Measurements from ENCODE around the gene LYZL6. TPM values are rescaled to one million over a fixed set of nuclear protein-coding genes. Genes with fewer than 3 reads are reported as not detected.

Gene LYZL6
- total RNA-seq, 1 donor from 2014 or later, result not detected

DNA sequence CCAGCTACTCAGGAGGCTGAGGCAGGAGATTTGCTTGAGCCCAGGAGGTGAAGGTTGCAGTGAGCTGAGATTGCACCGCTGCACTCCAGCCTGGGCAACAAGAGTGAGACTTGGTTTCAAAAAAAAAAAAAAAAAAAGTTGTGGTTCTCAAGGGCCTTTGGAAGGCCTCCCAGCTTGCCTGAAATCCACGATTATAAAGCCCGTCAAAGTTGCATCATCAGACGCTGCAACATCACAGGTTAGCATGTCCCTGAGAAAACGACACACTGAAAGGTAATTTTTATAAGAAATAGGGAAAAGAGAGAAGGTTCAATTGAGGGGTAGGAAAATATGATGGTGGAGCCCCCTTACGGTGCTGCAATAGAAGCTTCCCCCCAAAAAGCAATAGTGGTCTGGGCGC, 4.6 kb upstream of the LYZL6 start:
- intact Hi-C loops (cut with micrococcal nuclease), result no loop called here

GRCh38 chr17:35947156-35947585, 3.7 kb upstream of the LYZL6 start:
- intact Hi-C loops (cut with micrococcal nuclease), result no loop called here

GRCh38 chr17:35944151-35944550, 638 bp upstream of the LYZL6 start:
- intact Hi-C loops (cut with micrococcal nuclease), result no loop called here

DNA sequence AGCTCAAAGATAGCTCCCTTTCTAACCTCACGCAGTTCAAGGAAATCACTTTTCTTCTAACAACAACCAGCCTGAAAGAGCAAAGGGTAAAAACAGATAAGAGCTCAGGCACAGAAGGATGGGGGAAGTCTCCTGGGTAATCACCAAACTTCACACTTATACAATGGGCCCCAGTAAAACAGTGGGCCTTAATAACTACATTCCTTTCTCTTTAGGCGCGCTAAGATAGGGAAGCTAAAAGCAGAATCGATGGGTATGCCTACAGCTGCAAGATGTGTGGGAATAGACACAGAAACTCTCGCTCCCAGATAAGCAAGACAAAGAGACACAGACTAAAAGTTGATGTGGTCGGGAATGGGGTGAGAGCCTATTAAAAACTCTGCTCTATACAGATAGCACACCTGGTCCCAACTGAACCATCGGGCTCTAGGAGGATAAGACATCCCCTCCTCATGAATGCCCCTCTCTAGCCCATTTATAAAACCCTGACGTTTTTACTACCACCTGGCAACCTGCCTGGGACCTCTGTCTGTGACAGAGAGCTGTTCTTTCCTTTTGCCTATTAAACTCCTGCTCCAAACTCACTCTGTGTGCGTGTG, 826 bp downstream of the LYZL6 start:
- intact Hi-C loops (cut with micrococcal nuclease), result no loop called here

DNA sequence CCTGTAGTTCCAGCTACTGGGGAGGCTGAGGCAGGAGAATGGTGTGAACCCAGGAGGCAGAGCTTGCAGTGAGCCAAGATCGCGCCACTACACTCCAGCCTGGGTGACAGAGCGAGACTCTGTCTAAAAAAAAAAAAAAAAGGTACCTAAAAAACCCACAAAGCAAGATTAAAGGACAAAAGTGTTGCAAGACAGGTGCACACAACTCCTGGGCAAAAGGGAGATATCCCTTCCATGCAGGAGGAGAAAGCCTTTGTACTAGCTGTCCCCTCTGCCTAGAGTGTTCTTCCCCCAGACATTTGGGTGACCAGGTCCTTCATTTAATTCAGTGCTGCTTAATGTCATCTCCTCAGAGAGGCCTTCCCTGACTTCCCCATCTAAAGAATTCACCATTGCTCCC, 5.0 kb downstream of the LYZL6 start:
- intact Hi-C loops (cut with micrococcal nuclease), result loop anchor here (10.0 kb wide), 1 partner anchor 94 kb away; no protein-coding TSS in a partner anchor

DNA sequence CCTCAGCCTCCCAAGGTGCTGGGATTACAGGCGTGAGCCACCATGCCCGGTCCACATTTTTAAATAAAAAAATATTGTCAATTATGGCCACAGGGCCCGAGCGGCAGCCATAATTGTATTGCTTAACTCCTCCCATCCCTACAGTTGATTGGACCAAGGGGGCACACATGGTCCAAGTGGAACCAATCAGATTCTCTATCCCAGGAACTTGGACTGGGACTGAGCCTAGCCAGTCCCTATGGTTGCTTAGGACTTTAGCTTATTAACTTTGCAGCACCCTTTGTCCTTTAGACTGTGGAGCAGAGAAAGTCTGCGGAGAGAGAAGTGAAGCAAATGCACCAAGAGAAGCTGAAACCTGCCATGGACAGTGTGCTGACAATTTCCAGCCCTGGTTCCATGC, 7.5 kb downstream of the LYZL6 start:
- intact Hi-C loops (cut with micrococcal nuclease), result loop anchor here (10.0 kb wide), 1 partner anchor 91 kb away; no protein-coding TSS in a partner anchor

- intact Hi-C loops (cut with micrococcal nuclease), result loop anchor here (10.0 kb wide), 1 partner anchor 90 kb away; no protein-coding TSS in a partner anchor
Measured at GRCh38 chr17:35934760-35935159, 8.8 kb downstream of the LYZL6 start.

DNA sequence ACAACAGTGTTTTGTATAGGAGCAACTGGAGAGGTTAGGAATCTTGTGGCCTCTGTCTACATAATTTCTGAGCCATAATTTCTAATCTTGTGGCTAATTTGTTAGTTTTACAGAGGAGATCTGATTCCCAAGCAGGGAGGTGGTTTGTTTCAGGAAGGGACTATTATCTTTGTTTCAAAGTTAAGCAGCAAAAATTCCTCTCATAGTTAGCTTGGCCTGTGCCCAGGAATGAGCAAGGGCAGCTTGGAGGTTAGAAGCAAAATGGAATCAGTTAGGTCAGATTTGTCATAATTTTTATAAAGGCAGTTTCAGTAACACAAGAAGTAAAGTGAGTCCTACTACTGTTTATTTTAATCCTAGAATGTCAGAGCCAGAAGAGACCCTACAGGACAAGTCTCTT, 10.9 kb downstream of the LYZL6 start:
- intact Hi-C loops (cut with micrococcal nuclease), result loop anchor here (10.0 kb wide), 1 partner anchor 88 kb away; no protein-coding TSS in a partner anchor

DNA sequence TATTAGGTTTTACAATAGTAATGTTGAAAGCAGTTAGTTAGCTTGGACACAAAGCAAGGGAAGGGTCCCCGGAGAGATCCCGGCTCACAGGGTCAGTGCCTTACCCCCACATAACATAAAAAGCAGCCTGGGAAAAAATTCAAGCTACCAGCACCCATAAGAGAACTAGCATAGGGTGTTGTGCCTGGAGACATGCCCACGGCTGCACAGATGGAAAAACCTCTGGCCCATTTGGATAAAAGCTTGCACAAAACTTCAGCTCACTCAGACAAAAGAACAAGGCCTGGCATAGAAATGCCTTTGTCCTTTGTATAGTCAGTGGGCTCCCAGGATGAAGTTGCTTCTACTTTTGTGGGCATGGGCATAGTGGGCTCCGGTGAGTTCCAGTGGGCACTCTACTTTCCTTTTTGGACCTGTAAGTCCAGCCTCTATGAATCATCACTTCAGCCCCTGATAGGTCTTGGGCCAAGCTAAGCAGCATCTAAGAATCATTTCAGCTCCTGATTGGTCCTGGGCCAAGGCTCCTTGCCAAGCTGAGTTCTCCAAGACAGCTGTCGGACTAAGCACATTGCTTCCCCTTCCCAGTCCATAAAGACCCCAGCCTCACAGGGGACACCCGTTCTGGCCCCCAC, 11.6 kb downstream of the LYZL6 start:
- intact Hi-C loops (cut with micrococcal nuclease), result loop anchor here (2.0 to 10.0 kb wide), 2 partner anchors 35 to 87 kb away; no protein-coding TSS in a partner anchor

GRCh38 chr17:35930211-35931065, 13.1 kb downstream of the LYZL6 start, which contains the start of gene RDM1:
RDM1 (minus strand) TSS chr17:35930773; CDS start chr17:35930727, 46 bp downstream.
- intact Hi-C loops (cut with micrococcal nuclease), result loop anchor here (2.0 to 10.0 kb wide), 2 partner anchors 34 to 86 kb away; no protein-coding TSS in a partner anchor

- intact Hi-C loops (cut with micrococcal nuclease), result no loop called here
Measured at GRCh38 chr17:35927714-35928113, 15.8 kb downstream of the LYZL6 start.

DNA sequence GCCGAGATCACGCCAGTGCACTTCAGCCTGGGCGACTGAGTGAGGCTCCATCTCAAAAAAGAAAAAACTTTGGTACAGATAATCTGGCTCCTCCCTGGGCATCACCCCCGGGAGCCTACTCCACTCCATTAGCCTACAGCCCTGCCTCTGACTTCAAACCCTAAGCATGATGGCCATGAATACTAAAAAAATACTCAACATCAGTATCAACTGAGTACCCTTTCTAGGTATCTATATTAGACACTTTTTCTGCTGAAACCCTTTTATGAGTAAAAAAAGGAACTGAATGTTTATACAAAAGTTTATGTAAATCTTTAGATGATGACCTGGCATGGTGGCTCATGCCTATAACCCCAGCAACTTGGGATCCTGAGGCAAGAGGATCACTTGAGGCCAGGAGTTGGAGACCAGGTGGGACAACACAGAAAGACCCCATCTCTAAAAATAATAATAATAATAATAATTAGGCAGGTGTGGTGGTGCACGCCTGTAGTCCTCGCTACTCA, 19.9 kb downstream of the LYZL6 start:
- intact Hi-C loops (cut with micrococcal nuclease), result no loop called here

DNA sequence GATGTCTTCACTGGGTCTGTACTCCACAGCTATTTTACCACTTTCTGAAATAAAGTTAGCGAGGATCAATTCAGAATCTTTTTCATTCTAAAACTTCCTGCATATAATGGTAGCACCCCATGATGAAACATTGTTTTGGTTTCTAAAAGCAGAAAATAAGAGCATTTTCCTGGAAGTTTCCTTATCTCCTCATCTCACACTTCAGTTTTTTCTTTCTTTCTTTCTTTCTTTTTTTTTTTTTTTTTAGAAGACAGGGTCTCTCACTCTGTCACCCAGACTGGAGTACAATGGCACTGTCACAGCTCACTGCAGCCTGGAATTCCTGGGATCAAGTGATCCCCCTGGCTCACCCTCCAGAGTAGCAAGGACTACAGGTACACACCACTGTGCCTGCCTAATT, 23.3 kb downstream of the LYZL6 start:
- intact Hi-C loops (cut with micrococcal nuclease), result no loop called here

DNA sequence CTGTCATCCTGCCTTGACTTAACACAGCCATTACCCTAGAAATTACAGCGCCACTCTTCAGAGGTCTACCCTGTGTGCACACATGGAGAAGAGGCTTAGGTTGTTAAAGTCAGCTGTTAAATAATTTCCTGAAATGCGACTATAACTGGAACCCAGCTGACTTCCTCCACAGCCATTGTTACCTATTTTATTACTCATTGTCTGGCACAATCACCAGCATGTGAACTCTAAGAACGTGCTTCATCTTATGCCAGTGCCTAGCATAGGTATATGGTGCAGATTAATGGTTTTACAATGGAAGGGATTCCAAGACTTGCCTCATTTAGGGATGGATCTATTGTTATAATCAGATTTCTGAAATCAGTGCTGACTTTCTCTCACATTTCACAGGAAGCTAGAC, 24.8 kb downstream of the LYZL6 start:
- intact Hi-C loops (cut with micrococcal nuclease), result no loop called here

DNA sequence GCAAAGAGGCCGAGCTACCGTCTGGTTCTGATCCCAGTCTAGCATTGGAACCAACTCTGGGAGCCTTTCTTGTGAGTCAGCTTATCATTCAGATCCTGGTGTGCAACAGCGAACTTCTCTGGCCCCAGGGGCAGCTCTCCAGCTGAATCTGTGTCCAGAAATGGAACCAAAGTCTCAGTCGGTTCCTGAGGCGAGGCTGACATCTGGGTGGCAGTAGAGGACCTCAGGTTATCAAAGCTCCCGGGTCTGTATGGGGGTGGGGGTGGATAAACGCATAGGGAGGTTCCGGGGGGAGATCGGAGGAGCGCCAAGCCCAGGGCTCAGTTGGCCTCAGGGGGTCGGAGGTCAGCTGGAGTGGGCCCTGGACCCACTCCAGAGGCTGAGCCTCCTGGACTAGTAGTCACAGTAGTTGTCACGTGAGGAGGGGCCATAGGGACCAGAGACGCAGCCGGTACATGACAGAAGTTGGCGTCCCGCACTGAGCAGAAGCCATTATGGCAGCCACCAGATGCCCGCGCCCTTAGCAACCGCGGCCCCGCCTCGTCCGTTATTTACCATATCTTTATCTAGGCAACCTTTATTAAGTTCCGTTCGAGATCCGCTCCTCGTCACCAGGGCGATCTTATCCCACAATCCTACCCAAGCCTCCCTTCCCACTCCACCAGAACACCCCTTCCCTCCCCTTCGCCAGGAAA, 25.8 kb downstream of the LYZL6 start:
- intact Hi-C loops (cut with micrococcal nuclease), result no loop called here

GRCh38 chr17:35915153-35915964, 28.2 kb downstream of the LYZL6 start:
- intact Hi-C loops (cut with micrococcal nuclease), result no loop called here

DNA sequence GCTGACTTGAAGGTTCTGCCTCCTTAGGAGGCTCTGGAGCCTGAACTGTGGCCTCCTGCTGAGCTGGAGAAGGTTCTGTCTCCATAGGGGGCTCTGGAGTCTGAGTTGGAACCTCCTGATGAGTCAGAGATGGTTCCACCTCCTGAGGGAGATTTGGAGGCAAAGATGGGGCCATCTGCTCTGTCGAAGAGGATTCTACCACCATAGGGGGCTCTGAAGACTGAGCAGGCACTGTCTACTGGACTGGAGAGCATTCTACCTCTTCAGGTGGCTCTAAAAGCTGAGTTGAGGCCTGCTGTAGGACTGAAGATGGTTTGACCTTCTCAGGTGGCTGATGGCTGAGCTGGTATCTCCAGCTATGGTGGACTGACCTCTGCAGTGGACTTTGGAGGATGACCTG, 29.2 kb downstream of the LYZL6 start:
- intact Hi-C loops (cut with micrococcal nuclease), result no loop called here

- intact Hi-C loops (cut with micrococcal nuclease), result no loop called here
Measured at GRCh38 chr17:35913609-35914008, 29.9 kb downstream of the LYZL6 start.

- intact Hi-C loops (cut with micrococcal nuclease), result no loop called here
Measured at GRCh38 chr17:35912942-35913341, 30.6 kb downstream of the LYZL6 start.

DNA sequence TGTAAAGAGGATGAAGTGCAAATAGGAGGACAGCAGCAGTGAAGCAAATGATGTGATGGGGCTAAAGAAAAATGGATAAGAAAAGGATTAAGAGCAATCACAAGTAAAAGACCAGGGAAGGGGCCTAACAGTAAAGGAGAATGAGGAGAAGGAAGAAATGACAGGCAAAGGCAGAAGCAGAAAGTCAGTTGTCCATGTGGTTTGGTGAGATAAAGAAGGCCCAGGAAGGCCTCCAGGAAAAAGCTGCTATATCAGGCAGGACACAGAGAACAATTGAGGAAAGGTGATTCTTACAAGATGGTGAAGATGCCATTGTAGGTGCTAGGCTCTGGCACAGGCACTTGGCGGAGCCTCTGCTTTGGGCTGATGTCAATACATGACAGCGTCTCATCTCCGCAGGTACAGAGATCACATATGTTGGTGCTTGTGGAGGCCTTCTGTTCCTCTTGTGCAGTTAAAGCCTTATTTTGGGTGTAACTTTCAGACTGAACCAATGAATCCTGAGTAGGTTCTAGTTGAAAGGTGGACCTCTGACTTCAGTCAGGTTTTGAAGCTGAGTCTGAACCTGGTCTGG, 31.1 kb downstream of the LYZL6 start:
- intact Hi-C loops (cut with micrococcal nuclease), result no loop called here
